Ovary (tissue), 9 donors: Measurements from ENCODE around the gene LCN12. TPM values are rescaled to one million over a fixed set of nuclear protein-coding genes. Genes with fewer than 3 reads are reported as not detected.

Experiments used
- DNase-seq, 5 donors: peaks; one replicate each; pipeline ENCODE4 v3.0.0-alpha.2; 2019 to 2020
- H3K27ac ChIP-seq, 2 donors: fragments of 200-600 bp; one replicate each; pipeline versions ENCODE4 v1.5.1 to v1.8.0; 2019 to 2022
- H3K27me3 ChIP-seq: fragments of 200-600 bp; one replicate; pipeline ENCODE4 v1.8.0; 2022
- H3K36me3 ChIP-seq: fragments of 200-600 bp; sonication (generic); one replicate; pipeline ENCODE4 v1.5.1; 2019
- H3K4me1 ChIP-seq: one replicate; pipeline ENCODE4 v1.8.1; 2013; ENCODE audit warnings: mild to moderate bottlenecking, moderate library complexity; ENCODE audit not compliant: insufficient read depth
- H3K4me3 ChIP-seq: fragments of 200-600 bp; sonication (generic); one replicate; pipeline ENCODE4 v1.5.1; 2017
- H3K9me3 ChIP-seq, 2 donors: fragments of 200-600 bp in 1 of 2; sonication (generic) in 1 of 2; one replicate each; pipeline versions ENCODE4 v1.5.1 to v1.8.1; 2013 to 2019; ENCODE audit warnings: mild to moderate bottlenecking in 1 of 2, moderate library complexity in 1 of 2
- CTCF ChIP-seq, 3 donors: fragments of 450-650 bp in 2 of 3; fragments of 200-600 bp in 1 of 3; IDR thresholded peaks; one replicate each; pipeline versions ENCODE4 v1.5.1 to v1.8.0; 2016 to 2022; ENCODE audit warnings: antibody characterized with exemption in 3 of 3, mild to moderate bottlenecking in 1 of 3
- EP300 ChIP-seq: sonication (generic); formaldehyde crosslinking; IDR thresholded peaks from one replicate; pipeline ENCODE4 v1.6.1; 2017; ENCODE audit warnings: antibody characterized with exemption
- POLR2A ChIP-seq: fragments of 450-650 bp; IDR thresholded peaks from one replicate; pipeline ENCODE4 v1.6.1; 2017; ENCODE audit warnings: antibody characterized with exemption, mild to moderate bottlenecking, moderate library complexity
- WGBS, 3 donors: extraction: QIAGEN DNeasy Blood & Tissue Kit in 1 of 3; methylation state at CpG; one replicate each; pipeline versions ENCODE4 v1.1.5 to v1.1.7; 2013 to 2017; 5-methylcytosine and 5-hydroxymethylcytosine counted together
- intact Hi-C, 4 donors: fragments of 100-400 bp; cut with DNase I; formaldehyde crosslinking; loops; one replicate each; pipeline versions ENCODE4 v1.11.0 to v1.15.1; 2022 to 2023
- polyA plus RNA-seq, 2 donors: library from polyadenylated mRNA; stranded (reverse); fragments of 200-250 nt in 1 of 2; fragments of 350-450 nt in 1 of 2; fragmentation: Illumina TruSeq in 1 of 2; extraction: RNeasy Lipid Tissue Mini Kit (QIAGEN cat#74804) in 1 of 2; gene quantifications; one replicate each; pipeline ENCODE4 v1.2.3, GENCODE V29; 2013 to 2014
- total RNA-seq, 7 donors: library from RNA; depleted of rRNA in 2 of 7; stranded (reverse); fragments of >200 nt in 2 of 7; fragmentation: NEBNext Ultra II Directional in 3 of 7; extraction: Animal tissue kit (Norgen Biotek cat#: 25700) in 3 of 7; gene quantifications; one replicate each; pipeline versions ENCODE4 v1.1.0 to v1.2.4, GENCODE V29; 2016 to 2023
- donor health status: DM: no; HTN: no; CAD: no; lungs with moderate emphysema.
- donor health status: DM: no; HTN: no; CAD: no.
- donor health status: Bipolar disorder and iron deficiency.
- donor health status: DM: yes; HTN: yes; CAD: no.
- donor health status: DM: no; HTN: no; CAD: no.
- donor health status: DM: yes; HTN: yes; CAD: no.

Gene LCN12
- total and polyA plus RNA-seq, 9 donors: 1.1 to 40.9 (median 13.4) TPM

- intact Hi-C loops: loop anchor here in 1 of 4 donors (5.0 kb wide), 1 partner anchor 37 kb away; no protein-coding TSS in a partner anchor
- Histone ChIP-seq H3K4me3 (no peak overlapping the region), H3K27me3 (no peaks in the 10 kb centered on the region), H3K36me3 (no peaks in the 10 kb centered on the region), H3K4me1 (no peaks in the 10 kb centered on the region), H3K27ac (no peak overlapping the region), H3K9me3 (no peaks in the 10 kb centered on the region)
- DNase-seq: no peak
- WGBS, 3 donors: 90 to 92% (median 90%) methylated on average over 3 of the region's 3 CpGs
- TF ChIP-seq POLR2A: no peak
These were observed 17.8 kb upstream of the LCN12 start for GRCh38 chr9:136934277-136934676.

- DNase-seq: no peak
- Histone ChIP-seq H3K27ac (no peak overlapping the region), H3K9me3 (no peaks in the 10 kb centered on the region), H3K36me3 (no peaks in the 10 kb centered on the region), H3K4me1 (no peaks in the 10 kb centered on the region), H3K27me3 (no peaks in the 10 kb centered on the region), H3K4me3 (no peak overlapping the region)
- WGBS, 3 donors: 74 to 90% (median 90%) methylated on average over 3 of the region's 3 CpGs
- intact Hi-C loops: no loop called here
- TF ChIP-seq POLR2A: no peak
- TF ChIP-seq CTCF (IDR thresholded peaks at IDR 0.05): no peak
- TF ChIP-seq EP300: no peak
These were observed 16.4 kb upstream of the LCN12 start for GRCh38 chr9:136935651-136936050.

GRCh38 chr9:136936645-136937170 is 15.4 kb upstream of the LCN12 start:
- no peaks in the 10 kb centered on the region for H3K27me3 ChIP-seq
- no peaks in the 10 kb centered on the region for H3K9me3 ChIP-seq
- no peaks in the 10 kb centered on the region for H3K4me1 ChIP-seq
- no peak for DNase-seq
- TF ChIP-seq CTCF (IDR thresholded peaks at IDR 0.05): no peak
- TF ChIP-seq POLR2A: no peak
- no peak for TF ChIP-seq EP300
- 89 to 95% (median 90%) methylated on average over 8 of the region's 8 CpGs for WGBS, 3 donors
- no peak overlapping the region for H3K4me3 ChIP-seq
- H3K36me3 ChIP-seq: no peaks in the 10 kb centered on the region
- H3K27ac ChIP-seq: no peak overlapping the region
- intact Hi-C loops: no loop called here

GRCh38 chr9:136937186-136938001 is 14.7 kb upstream of the LCN12 start:
- TF ChIP-seq CTCF (IDR thresholded peaks at IDR 0.05) (no peak), EP300 (no peak), POLR2A (no peak)
- 87 to 95% (median 88%) methylated on average over 15 of the region's 15 CpGs for WGBS, 3 donors

GRCh38 chr9:136939431-136939995 is 12.6 kb upstream of the LCN12 start:
- Histone ChIP-seq H3K4me1 (peaks cover 7% of the 10 kb centered on the region), H3K27me3 (no peaks in the 10 kb centered on the region), H3K27ac (no peak overlapping the region), H3K9me3 (no peaks in the 10 kb centered on the region), H3K4me3 (no peak overlapping the region), H3K36me3 (no peaks in the 10 kb centered on the region)
- WGBS, 3 donors: 84 to 88% (median 87%) methylated on average over 27 to 28 of the region's 28 CpGs
- intact Hi-C loops: no loop called here
- DNase-seq: peak in 1 of 5 donors; percentile 29
- TF ChIP-seq EP300 (no peak), POLR2A (no peak), CTCF (IDR thresholded peaks at IDR 0.05) (no peak)

More at GRCh38 chr9:136937186-136938001, 14.7 kb upstream of the LCN12 start:
- no peaks in the 10 kb centered on the region for H3K4me1 ChIP-seq
- H3K9me3 ChIP-seq: no peaks in the 10 kb centered on the region
- no peak overlapping the region for H3K27ac ChIP-seq
- no peaks in the 10 kb centered on the region for H3K36me3 ChIP-seq
- H3K4me3 ChIP-seq: no peak overlapping the region
- H3K27me3 ChIP-seq: no peaks in the 10 kb centered on the region
- DNase-seq: no peak
- intact Hi-C loops: no loop called here
